ENCODE results near the gene SHISA9. TPM values are rescaled to one million over a fixed set of nuclear protein-coding genes. Genes with fewer than 3 reads are reported as not detected.

The SHISA9 gene
- total RNA-seq, 1 experiment from 2014 or later, result 0.16 TPM

GRCh38 chr16:13158427-13158826, 257.0 kb downstream of the SHISA9 start:
- no peak for DNase-seq (ENCODE audit: low read depth)

- DNase-seq (ENCODE audit: low read depth), result no peak
Observed at GRCh38 chr16:13165024-13165423, 263.6 kb downstream of the SHISA9 start.

DNA sequence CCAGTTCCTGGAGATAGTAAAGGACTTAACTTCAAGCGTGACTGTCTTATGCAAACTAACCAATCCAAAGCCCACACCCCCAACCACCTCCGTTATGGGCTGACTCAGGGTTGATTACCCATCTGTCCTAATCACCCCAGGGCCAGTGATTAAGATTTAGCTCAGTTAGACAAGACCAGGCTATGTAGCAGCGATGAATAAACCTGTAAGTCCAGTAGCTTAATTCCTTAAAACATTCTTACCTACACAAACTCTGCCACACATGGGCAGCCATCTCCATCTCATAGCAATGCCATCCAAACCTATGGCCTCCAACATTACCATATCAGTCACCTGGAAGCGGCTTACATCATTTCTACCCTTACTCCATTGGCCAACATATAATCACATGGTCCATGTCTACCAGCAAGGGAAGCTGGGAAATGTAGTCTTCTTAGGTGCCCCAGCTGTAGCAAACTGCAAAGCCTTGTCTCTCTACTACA, 266.7 kb downstream of the SHISA9 start:
- peak; percentile 25 for DNase-seq (ENCODE audit: low read depth)

DNA sequence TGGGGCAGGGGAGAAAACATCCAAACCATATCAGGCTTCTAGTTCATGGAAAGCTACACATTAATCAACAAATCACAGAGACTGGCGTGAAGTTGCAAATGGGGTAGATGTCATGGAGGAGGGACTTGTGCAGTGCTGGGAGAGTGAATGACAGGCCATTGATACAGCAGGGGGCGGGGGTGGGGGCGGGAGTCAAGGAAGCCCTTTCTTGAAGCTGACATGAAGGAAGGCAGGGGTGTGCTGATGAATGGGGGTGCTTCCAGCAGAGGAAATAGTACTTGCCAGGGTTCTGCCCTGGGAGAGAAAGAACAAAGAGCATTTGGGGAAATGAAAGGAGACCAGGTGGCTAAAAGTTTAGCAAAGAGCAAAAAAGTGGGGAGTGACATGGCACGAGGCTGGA, 269.9 kb downstream of the SHISA9 start:
- DNase-seq (ENCODE audit: low read depth), result no peak

DNA sequence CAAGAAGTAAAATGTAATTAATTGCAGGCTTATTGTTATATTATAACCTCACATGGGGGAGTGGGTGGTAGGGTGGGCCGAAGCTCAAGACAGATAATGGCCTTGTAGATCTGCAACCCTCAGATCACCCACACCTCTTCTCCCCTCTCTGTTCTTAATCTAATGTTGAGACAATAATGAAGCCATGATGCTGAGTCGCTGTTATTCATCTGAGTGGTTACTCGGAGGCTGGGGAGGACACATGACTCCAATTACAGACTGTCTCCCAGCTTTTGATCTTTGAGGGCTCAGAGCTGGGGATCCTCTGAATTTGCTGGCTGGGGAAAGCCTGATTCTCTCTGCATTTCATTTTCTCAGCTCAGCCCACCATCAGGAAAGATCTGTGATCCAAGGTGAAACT, 275.3 kb downstream of the SHISA9 start:
- DNase-seq (ENCODE audit: low read depth), result no peak

- no peak for DNase-seq (ENCODE audit: low read depth)
Observed at GRCh38 chr16:13178318-13178717, 276.9 kb downstream of the SHISA9 start.

GRCh38 chr16:13181432-13181831, 280.0 kb downstream of the SHISA9 start:
- DNase-seq (ENCODE audit: low read depth), result no peak

GRCh38 chr16:13186813-13187212, 285.4 kb downstream of the SHISA9 start:
- peak; percentile 5 for DNase-seq (ENCODE audit: low read depth)

DNA sequence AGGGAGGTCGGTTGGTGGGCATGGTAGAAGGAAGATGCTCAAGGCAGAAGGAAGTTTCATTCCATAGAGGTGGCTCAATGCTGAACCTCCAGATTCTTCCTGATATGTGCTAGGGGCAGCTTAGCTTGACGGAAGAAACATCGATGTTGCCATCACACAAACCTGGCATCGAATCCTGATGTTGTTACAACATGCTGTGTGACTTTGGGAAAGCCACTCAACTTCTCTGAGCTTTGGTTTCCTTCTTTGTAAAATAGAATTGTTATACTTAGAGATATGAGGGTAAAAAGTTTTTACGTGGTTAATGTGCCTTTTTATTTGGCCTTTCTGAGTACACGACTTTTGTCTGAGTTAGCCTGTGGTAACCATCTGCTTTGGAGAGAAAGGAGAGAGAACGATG, 287.9 kb downstream of the SHISA9 start:
- DNase-seq (ENCODE audit: low read depth), result no peak

GRCh38 chr16:13193721-13194120, 292.3 kb downstream of the SHISA9 start:
- DNase-seq (ENCODE audit: low read depth), result no peak

DNA sequence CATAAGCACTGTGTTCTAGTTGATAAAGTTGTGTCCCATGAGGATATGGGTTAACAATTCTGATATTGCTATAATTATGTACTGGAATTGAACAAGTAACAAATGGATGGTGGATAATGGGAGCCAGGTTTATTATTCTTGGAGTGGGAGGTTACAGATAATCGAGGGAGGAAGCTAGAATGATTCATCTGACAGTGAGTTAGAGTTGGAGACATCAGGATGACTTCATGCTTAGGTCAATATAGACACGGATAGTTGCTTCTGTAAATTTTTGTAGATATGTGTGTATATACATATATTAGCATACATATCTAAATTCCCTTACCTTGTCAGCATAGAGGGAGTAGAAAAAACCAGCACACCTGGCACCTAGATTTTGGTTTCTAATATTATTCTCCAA, 293.4 kb downstream of the SHISA9 start:
- no peak for DNase-seq (ENCODE audit: low read depth)

DNA sequence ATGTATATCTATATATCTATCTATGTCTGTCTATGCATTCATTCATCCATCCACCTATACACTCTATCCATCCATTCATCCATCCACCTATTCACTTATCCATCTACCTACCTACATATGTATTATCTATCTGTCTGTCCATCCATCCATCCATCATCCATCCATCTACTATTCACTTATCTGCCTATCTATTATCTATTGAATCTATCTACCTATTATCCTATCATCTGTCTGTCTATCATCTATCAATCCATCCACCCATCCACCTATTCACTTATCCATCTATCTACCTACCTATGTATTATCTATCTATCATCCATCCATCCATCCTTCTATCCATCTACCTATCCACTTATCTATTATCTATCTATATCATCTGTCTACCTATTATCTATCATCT, 302.3 kb downstream of the SHISA9 start:
- no peak for DNase-seq (ENCODE audit: low read depth)

DNA sequence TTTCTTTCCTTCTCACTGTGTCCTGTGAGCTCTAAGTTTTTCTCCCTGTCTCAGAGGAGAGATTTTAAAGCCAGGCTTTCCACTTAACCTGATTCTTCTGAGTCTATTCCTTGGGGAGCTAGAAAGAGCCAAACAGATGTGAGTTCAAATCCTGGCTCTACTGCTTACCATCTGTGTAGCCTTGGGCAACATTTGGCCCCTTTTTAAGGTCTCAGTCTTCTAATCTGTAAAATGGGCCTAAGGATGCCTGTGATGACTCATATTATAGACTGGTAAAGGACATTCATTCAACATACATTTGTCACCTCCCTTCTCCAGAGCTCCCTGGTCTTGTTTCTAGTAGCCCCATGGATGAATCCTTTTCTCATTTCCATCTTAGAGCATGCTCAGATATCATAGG, 304.0 kb downstream of the SHISA9 start:
- DNase-seq (ENCODE audit: low read depth), result no peak

DNA sequence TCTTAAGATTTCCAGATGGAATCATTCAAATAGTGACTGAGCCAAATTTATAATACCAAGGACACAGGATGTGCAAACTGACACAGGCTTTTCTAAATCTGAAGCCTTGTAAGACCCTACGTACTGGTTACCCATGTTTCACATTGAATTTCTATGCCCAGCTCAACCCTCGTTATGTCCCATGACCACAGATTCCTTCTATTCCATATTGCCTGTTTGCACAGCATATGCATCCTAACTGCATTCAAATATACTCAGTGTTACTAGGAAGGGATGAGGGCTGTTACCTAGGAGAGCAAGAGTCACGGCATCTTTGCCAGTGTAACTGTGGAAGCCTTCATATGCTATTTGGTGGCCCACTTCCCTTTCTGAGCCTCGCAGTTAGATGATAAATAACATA, 305.2 kb downstream of the SHISA9 start:
- DNase-seq (ENCODE audit: low read depth), result no peak

GRCh38 chr16:13207151-13207550, 305.8 kb downstream of the SHISA9 start:
- no peak for DNase-seq (ENCODE audit: low read depth)

- no peak for DNase-seq (ENCODE audit: low read depth)
Observed at GRCh38 chr16:13223666-13224065, 322.3 kb downstream of the SHISA9 start.

DNA sequence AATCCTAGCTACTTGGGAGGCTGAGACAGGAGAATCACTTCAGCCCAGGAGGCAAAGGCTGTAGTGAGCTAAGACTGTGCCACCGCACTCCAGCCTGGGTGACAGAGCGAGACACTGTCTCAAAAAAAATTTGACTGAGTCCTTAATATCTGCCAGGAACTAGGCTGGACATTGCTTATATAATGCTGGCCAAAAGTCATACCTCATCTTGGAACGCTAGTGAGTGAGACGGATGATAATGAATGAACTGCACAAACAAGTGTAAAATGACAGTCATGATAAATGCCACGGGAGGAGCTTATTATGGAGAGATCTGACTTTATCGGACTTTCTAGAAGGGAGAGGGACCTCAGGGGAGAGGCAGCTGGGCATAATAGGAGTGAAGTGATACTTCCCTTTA, 327.6 kb downstream of the SHISA9 start:
- DNase-seq (ENCODE audit: low read depth), result no peak

DNA sequence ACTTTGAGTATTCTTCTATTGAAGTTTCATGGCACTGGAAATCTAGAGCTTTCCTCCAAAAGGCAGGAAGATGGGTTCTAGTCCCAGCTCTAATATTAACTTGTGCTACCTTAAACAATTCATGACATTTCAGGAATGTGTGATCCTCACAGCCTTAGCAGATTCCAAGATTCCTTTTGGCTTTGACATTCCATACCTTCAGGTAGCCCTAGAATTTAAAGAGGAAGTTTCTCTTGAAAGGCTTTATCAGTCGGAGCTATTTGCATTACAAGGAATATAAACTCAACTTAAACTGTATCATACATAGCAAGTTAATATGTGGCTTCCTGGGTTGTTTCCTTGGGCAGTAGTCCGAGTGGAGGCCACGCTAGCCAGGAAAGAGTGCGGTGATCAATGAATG, 330.0 kb downstream of the SHISA9 start:
- no peak for DNase-seq (ENCODE audit: low read depth)

- no peak for DNase-seq (ENCODE audit: low read depth)
Observed at GRCh38 chr16:13234999-13235398, 333.6 kb downstream of the SHISA9 start.

DNA sequence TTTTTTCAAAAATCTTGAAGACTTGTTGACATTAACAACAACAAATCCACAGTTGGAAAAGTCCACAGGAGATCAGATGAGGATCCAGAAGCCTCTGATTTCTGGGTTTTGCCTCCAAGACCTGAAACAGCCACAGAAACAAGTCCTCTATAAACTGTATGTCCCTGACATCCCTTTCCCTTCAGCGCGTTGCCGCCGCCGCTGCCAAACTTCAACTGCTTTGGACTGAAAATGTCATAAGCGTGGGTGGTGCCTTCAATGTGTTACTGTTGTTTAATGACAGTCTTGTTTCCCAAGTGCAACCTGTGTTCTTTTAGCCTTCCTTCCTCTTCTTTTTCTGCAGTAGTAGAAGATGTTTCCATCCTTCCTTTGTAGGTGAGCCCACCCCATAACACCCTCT, 334.9 kb downstream of the SHISA9 start:
- DNase-seq (ENCODE audit: low read depth), result no peak

- no peak for DNase-seq (ENCODE audit: low read depth)
Observed at GRCh38 chr16:13238182-13238581, 336.8 kb downstream of the SHISA9 start.

- no peak for DNase-seq (ENCODE audit: low read depth)
Observed at GRCh38 chr16:13242201-13242600, 340.8 kb downstream of the SHISA9 start.

- no peak for DNase-seq (ENCODE audit: low read depth)
Observed at GRCh38 chr16:13244770-13245169, 343.4 kb downstream of the SHISA9 start.

- DNase-seq (ENCODE audit: low read depth), result no peak
Observed at GRCh38 chr16:13245713-13246377, 344.4 kb downstream of the SHISA9 start.

Measured in HT1080 (cell line).